ENCODE data around the gene PRRX2. TPM values are rescaled to one million over a fixed set of nuclear protein-coding genes. Genes with fewer than 3 reads are reported as not detected.

Gene PRRX2
- total RNA-seq, 1 experiment from 2014 or later, result not detected

DNA sequence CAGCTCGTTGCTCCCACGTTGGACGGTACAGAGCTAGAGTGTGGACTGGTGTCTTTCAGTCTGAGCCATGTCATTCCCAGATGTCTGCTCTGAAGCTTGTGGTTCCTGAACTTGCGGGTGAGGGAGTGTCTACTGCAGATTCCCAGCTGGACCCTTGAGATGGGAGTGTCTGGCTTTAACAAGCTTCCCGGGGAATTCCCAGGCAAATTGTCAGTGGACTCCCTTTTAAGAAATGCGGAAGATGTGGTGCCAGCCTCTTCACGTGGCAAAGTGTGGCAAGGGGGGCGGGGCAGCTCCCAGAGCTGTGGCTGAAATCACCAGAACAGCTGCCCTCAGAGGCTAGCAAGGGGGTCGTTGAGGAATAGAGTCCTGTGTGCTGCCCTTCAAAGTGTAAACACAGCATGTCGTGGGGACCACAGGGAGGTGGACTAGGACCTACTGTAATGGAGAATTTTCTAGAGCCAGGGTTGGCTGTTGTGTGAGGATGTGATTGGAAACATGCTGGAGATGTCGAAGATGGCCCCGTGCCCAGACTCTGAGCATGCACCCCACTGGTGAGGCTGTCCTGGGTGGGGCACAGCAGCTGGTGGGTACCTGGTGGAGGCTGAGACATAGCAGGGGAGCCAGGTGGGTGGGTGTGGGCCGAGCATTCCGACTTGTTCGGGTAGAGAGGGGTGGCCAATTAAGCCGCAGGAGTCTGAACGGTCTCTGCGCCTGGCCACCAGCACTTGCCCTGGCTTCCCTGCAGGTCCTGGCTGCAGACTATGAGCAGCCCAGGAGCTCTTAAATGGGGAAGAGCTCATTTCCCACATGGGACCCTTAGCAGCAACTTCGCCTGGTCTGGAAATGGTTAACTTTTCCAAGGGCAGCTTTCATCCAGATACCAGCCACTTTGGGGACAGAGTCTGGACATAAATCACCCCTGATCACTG lies 37.4 kb downstream of the PRRX2 start:
- intact Hi-C loops (cut with micrococcal nuclease; ENCODE audit: unreplicated experiment), result no loop called here
- Mint-ChIP-seq H3K4me3 (ENCODE audit: low read depth, unreplicated experiment) (no peak overlapping the region), H3K4me1 (ENCODE audit: low read depth, unreplicated experiment) (no peaks in the 10 kb centered on the region), H3K27me3 (ENCODE audit: unreplicated experiment) (no peaks in the 10 kb centered on the region), H3K9me3 (ENCODE audit: low read depth, unreplicated experiment) (no peaks in the 10 kb centered on the region), H3K27ac (ENCODE audit: unreplicated experiment) (no peak overlapping the region), H3K36me3 (ENCODE audit: insufficient read depth, unreplicated experiment) (no peaks in the 10 kb centered on the region)
- TF ChIP-seq, protein P1, sequence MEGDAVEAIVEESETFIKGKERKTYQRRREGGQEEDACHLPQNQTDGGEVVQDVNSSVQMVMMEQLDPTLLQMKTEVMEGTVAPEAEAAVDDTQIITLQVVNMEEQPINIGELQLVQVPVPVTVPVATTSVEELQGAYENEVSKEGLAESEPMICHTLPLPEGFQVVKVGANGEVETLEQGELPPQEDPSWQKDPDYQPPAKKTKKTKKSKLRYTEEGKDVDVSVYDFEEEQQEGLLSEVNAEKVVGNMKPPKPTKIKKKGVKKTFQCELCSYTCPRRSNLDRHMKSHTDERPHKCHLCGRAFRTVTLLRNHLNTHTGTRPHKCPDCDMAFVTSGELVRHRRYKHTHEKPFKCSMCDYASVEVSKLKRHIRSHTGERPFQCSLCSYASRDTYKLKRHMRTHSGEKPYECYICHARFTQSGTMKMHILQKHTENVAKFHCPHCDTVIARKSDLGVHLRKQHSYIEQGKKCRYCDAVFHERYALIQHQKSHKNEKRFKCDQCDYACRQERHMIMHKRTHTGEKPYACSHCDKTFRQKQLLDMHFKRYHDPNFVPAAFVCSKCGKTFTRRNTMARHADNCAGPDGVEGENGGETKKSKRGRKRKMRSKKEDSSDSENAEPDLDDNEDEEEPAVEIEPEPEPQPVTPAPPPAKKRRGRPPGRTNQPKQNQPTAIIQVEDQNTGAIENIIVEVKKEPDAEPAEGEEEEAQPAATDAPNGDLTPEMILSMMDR (IDR thresholded peaks at IDR 0.05; ENCODE audit: unreplicated experiment), result no peak
- no TSS peak for BruUV-seq (replicated peaks)
- no peak for DNase-seq
- CTCF ChIA-PET, result no interaction called here

DNA sequence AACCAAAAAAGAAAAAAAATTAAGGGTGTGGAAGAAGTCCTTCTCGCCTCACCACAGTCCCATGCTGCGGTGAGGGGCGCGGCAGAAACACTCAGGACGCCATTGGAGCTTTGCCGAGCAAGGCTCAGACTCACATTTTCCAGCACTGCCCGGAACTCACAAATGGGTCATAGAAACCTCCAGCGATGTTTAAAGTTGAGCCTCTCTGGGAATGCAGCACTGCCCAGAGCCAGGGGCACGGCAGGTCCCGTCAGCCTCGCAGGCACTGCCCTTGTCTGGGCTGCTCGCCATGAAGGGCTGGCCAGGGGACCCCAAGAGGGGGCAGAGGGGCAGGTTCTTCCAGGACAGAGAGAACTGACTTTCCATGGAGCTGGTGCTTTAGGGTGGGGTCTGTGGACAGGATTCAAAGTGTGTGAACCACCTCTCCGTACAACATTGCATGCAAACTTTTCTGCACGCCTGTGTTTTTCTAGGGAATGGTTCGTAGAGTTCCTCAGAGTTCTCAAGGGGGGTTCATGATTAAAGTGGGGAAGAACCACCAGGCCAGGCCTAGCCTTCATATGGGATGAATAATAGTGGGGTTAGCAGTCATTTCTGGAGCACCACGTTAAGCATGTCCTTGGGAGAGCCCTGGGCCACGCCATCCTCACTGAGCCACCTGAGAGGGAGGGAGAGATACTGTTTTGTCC lies 38.4 kb downstream of the PRRX2 start:
- Mint-ChIP-seq H3K9me3 (ENCODE audit: low read depth, unreplicated experiment) (no peaks in the 10 kb centered on the region), H3K4me3 (ENCODE audit: low read depth, unreplicated experiment) (no peak overlapping the region), H3K4me1 (ENCODE audit: low read depth, unreplicated experiment) (no peaks in the 10 kb centered on the region), H3K36me3 (ENCODE audit: insufficient read depth, unreplicated experiment) (no peaks in the 10 kb centered on the region), H3K27ac (ENCODE audit: unreplicated experiment) (no peak overlapping the region), H3K27me3 (ENCODE audit: unreplicated experiment) (no peaks in the 10 kb centered on the region)
- CTCF ChIA-PET, result no interaction called here
- TF ChIP-seq, protein P1 (IDR thresholded peaks at IDR 0.05; ENCODE audit: unreplicated experiment), result no peak
- intact Hi-C loops (cut with micrococcal nuclease; ENCODE audit: unreplicated experiment), result no loop called here
- BruUV-seq (replicated peaks), result no TSS peak
- DNase-seq, result no peak

DNA sequence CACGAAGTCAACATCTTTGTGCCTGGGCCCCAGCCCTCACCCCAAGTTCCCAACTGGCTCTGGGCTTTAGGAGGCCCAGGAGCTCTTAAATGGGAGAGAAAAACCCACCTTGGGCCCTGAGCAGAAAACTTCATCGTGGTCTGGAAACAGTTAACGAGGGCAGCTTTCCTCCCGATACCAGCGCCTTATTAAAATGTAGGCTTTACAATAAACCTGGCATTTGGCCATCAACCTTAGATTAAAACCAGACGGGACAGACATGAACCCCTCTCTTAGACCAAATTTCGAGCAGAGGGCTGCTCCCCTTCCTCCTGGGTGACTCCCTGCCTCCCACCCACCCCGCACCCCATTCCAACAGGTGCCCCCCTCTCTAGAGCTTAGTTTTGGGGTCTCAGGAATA lies 39.4 kb downstream of the PRRX2 start:
- BruUV-seq (replicated peaks), result no TSS peak
- intact Hi-C loops (cut with micrococcal nuclease; ENCODE audit: unreplicated experiment), result no loop called here
- TF ChIP-seq, protein P1 (IDR thresholded peaks at IDR 0.05; ENCODE audit: unreplicated experiment), result no peak
- CTCF ChIA-PET, result no interaction called here
- Mint-ChIP-seq H3K4me3 (ENCODE audit: low read depth, unreplicated experiment) (no peak overlapping the region), H3K36me3 (ENCODE audit: insufficient read depth, unreplicated experiment) (no peaks in the 10 kb centered on the region), H3K9me3 (ENCODE audit: low read depth, unreplicated experiment) (no peaks in the 10 kb centered on the region), H3K27me3 (ENCODE audit: unreplicated experiment) (no peaks in the 10 kb centered on the region), H3K27ac (ENCODE audit: unreplicated experiment) (no peak overlapping the region), H3K4me1 (ENCODE audit: low read depth, unreplicated experiment) (no peaks in the 10 kb centered on the region)
- DNase-seq, result no peak

DNA sequence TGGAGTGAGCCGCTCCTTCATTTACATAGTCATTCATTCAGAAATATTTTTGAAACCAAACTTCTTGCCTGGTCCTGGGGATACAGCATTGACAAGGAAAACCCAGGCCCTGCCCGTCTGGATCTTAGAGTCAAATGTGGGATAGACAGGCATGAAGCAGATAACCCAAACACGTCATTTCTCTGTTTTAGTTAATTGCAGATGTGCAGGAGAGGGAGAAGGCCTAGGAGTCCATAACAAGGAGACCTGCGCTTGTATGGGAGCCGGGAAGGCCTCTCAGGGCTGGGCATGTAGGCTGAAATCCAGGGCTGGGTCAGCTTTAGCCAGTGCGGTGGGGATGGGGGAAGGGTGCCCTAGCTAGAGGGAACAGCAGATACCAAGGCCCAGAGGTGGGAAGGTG lies 43.3 kb downstream of the PRRX2 start:
- TF ChIP-seq, protein P1 (IDR thresholded peaks at IDR 0.05; ENCODE audit: unreplicated experiment), result no peak
- H3K4me3 Mint-ChIP-seq (ENCODE audit: low read depth, unreplicated experiment), result no peak overlapping the region
- H3K9me3 Mint-ChIP-seq (ENCODE audit: low read depth, unreplicated experiment), result no peaks in the 10 kb centered on the region
- no peak for DNase-seq
- no TSS peak for BruUV-seq (replicated peaks)
- no peak overlapping the region for H3K27ac Mint-ChIP-seq (ENCODE audit: unreplicated experiment)
- intact Hi-C loops (cut with micrococcal nuclease; ENCODE audit: unreplicated experiment), result no loop called here
- H3K36me3 Mint-ChIP-seq (ENCODE audit: insufficient read depth, unreplicated experiment), result no peaks in the 10 kb centered on the region
- CTCF ChIA-PET, result no interaction called here
- H3K27me3 Mint-ChIP-seq (ENCODE audit: unreplicated experiment), result no peaks in the 10 kb centered on the region
- H3K4me1 Mint-ChIP-seq (ENCODE audit: low read depth, unreplicated experiment), result no peaks in the 10 kb centered on the region
